NCI-H82 treated with DMSO at 0.1 percent for 48 hours (cell line): ENCODE data around the gene MMS19.

Experiments used
- DNase-seq: peaks from one replicate; lab custom pipeline; 2025; ENCODE audit not compliant: unreplicated experiment; lab: John Stamatoyannopoulos, UW

The MMS19 gene, protein sequence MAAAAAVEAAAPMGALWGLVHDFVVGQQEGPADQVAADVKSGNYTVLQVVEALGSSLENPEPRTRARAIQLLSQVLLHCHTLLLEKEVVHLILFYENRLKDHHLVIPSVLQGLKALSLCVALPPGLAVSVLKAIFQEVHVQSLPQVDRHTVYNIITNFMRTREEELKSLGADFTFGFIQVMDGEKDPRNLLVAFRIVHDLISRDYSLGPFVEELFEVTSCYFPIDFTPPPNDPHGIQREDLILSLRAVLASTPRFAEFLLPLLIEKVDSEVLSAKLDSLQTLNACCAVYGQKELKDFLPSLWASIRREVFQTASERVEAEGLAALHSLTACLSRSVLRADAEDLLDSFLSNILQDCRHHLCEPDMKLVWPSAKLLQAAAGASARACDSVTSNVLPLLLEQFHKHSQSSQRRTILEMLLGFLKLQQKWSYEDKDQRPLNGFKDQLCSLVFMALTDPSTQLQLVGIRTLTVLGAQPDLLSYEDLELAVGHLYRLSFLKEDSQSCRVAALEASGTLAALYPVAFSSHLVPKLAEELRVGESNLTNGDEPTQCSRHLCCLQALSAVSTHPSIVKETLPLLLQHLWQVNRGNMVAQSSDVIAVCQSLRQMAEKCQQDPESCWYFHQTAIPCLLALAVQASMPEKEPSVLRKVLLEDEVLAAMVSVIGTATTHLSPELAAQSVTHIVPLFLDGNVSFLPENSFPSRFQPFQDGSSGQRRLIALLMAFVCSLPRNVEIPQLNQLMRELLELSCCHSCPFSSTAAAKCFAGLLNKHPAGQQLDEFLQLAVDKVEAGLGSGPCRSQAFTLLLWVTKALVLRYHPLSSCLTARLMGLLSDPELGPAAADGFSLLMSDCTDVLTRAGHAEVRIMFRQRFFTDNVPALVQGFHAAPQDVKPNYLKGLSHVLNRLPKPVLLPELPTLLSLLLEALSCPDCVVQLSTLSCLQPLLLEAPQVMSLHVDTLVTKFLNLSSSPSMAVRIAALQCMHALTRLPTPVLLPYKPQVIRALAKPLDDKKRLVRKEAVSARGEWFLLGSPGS

DNA sequence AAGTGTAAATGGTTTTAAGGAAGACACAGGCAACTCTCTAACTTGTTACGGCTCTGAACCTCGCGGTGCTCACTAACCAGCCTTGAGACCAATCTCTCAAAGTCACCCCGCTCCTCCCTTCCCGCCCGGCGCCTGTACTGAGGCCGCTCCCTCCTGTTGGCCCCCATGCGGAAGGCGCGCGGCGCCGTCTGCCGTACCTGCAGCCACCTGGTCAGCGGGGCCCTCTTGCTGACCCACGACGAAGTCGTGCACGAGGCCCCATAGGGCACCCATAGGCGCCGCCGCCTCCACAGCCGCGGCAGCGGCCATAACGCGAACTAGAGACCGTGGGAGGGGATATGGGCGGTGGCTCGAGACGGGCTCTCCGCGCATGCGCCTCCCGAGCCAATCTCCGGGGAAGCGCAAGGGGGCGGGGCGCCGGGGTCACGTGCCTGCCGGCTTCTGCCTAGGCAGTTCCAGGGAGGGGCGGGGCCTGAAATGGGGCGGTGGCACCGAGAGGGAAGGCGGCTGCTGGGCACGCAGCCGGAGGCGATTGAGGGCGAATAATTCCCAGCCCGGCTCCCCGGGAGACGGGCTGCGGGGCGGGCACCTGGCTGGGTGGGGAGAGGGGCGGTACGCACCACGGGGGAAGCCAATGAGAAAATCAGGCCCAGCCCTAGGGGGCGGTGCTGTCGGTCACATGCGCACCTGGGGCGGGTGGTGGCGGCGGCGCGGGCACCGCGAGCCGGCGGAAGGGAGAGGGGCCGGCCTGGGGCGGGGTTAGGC is at the start of gene MMS19:
MMS19 (minus strand) TSS at position 347 of the 765 bp plus-strand sequence; CDS start at position 309, 38 bp downstream.
- peak; percentile 88 for DNase-seq

DNA sequence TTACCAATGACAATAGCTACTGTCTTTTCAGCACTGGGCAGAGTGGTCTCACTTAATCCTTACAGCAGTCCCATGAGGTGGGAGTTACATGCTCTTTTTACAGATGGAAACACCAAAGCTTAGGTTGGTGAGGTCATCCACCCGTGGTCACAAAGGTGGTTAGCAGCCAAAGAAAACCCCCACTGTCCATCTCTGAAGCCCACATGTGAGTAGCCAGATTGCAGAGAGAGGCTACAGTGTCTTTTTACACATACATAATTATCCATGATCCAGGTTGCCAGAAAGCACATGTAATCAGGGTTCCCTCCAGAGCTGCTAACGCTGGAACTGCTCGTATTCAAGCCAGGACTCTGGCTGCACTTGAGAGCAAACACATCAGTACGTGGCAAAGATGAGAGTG is 49.7 kb upstream of the MMS19 start:
- DNase-seq, result no peak

DNA sequence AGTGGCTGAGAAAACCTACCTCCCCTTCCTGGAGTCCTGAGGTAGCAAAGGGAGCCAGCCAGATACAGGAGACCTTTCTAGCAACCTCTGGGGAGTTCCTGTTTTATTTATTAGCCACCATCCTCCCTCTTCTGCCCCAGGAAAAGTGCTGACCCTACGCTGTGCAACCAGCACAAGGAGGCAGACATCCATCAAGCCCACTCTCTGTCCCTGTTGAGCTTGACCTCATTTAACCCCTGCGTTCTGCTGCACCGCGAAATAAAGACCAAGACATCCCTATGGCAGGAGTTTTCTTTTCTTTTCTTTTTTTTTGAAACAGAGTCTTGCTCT is 49.0 kb upstream of the MMS19 start:
- DNase-seq, result no peak

DNA sequence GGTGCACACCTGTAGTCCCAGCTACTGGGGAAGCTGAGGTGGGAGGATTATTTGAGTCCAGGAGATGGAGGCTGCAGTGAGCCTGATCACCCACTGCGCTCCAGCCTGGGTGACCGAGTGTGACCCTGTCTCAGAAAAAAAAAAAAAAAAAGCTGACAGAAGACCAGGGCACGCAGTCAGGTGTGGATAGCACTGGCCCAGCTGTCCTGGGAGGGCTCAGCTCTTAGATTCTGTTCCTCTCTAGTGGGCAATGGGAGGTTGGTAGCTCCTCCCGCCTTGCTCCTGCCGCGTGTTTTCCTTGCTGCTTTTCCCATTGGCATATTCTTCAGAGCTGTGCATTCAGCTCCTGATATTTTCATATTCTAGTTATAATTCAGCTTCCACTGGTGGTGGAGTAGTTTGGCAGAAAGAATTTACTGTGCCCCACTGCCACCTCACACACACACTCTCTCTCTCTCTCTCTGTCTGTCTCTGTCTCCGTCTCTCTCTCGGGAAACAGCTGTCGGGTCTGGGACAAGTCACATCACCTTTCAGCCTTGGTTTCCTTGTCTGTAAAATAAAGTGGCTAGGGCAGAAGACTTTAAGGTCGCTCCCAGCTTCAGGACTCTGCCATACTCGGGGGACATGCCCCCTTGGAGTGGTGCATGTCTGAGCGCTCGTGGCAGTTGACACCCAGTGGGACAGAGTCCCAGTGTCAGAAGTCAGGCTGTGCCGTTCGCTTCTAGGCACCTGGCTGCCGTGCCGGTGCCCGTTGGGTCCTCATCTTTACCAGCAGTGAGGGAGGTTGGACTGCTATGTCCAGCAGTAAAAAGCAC is 48.4 kb upstream of the MMS19 start:
- no peak for DNase-seq

DNA sequence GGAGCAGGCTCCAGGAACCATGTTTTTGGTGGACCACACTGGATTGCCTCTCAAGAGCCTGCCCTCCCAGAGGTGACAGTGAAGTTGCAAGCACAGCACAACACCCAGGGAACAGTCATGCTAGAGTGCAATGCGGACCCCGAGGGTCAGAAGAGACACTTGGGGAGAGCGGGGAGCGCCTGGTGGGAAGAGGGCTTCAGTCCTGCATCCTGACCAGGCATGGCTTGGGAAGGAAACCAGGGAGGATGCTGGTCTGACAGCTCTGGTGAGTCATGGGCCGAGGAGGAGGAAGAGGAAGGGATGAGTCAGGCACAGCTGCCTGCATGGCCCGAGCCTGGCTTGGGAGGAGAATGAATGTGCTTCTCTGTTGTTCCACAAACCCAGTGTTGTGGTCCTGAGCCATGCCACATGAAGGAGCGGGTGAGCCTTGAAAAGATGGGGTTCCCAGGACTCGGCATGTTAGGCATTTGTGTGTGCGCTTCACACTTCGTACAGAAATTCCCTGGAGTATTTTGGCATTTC is 44.9 kb upstream of the MMS19 start:
- no peak for DNase-seq

DNA sequence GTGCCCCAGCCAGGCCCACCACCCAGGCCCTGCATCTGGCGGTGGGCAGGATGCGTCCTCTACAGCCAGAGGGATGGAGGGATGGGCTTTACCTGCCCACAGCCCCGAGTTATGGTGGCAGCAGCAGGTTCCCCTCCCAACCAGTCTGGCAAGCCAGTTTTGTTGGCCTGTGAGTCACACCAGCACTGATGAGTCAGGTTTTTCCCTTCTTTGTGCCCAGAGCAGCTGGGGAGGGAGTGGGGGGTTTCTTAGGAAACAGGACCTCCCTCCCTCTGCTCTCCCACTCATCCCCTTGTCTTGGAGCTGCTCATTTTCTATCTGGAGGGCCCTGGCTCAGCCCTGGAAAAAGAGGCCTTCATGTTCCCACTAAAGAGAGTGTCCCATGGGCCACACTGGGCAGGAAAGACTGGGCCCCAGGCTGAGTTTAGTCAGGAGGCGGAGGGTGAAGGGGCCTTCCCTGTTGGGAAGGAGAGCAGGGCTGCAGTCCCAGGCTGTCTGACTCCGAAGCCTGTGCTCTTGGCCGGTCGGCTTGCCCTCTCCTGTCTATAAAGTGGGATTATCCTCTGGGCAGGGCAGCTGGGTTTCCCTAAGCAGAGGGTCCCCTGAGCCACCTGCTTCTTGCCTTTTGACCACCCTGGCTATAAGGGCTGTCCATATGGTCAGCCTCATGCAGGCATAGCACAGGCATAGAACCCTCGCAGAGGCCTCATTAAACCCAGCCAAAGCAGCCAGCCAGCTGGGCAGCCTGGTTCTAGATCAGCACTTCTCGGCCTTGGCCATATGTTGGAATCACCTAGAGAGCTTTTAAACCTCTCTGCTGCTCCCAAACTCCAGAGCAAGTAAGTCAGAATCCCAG is 44.2 kb upstream of the MMS19 start:
- peak; percentile 18 for DNase-seq

DNA sequence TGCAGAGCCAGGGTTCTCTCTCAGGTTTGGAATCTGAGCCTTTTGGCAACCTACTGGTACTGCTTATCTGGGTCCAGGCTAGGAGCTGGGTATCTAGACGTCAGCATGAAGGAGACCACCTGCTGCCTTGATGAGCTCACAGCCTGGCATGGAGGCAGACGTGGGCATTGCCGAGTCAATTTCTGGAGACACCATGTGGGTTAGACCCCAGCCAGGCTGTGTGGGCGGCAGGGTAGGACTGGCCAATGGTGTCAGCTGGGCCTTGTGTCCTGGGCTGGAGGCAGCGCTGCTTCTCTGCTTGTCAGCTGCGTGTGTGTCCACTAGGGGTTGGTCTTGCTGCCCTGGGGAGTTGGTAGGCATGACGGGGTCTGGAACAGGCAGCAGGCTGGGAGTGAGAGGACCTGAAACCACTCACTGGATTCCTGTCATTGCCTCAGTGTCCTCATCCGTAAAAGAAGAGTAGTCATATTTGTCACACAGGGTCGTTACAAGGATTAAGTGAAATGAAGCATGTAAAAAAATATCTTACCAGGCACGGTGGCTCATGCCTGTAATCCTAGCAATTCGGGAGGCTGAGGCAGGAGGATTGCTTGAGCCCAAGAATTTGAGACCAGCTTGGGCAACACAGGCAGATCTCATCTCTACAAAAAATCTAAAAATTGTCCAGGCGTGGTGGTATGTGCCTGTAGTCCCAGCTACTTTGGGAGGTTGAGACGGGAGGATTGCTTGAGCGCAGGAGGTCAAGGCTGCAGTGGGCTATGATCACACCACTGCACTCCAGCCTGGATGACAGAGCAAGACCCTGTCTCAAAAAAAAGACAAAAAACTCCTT is 42.7 kb upstream of the MMS19 start:
- DNase-seq, result no peak

DNA sequence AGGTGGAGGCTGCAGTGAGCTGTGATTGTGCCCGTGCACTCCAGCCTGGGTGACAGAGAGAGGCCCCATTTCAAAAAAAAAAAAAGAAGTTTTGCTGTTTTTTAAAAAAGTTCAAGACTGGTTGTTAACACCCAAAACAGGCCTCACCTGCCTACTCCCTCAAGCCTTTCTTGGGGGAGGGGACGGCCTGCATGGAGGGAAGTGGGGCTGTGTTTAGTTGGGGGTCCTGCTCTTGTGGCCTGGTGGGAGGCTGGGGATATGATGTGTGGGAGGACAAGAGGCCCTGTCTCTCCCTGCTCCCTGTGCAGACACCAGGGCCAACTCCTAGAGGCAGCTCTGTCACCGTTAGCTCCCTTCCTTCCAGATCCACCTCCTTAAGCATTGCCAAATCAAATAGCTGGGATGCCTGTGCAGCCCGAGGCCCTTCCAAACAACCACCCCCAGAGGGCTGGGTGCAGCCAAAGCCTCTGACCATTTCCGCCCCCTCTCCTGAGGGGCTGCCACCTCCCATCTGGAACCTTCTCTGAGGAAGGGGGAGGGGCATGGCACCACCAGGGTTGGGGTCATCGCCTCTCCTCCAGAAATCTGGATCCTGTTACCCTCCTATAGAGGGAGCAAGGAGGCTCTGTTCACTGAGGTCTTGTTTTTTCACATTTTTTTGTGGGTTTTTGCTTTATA is 41.4 kb upstream of the MMS19 start:
- DNase-seq, result no peak

DNA sequence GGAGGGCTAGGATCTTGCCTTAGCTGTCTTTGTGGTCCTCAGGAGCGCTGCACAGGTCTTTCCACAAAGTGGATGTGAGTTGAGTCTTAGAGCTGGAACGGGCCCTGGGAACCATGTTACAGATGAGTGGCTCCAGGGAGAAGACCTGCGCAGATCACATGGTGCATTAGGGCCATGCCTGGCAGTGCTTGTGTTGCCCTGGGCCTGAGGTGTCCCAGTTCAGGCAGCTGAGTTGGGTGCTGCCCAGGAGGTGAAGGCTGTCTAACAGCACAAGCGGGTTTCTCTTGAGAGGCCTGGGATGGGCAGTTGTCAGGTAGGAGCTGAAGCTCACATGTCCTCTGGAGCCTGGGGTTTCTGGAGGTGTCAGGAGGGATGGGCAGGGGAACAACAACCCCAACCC is 40.6 kb upstream of the MMS19 start:
- DNase-seq, result no peak

DNA sequence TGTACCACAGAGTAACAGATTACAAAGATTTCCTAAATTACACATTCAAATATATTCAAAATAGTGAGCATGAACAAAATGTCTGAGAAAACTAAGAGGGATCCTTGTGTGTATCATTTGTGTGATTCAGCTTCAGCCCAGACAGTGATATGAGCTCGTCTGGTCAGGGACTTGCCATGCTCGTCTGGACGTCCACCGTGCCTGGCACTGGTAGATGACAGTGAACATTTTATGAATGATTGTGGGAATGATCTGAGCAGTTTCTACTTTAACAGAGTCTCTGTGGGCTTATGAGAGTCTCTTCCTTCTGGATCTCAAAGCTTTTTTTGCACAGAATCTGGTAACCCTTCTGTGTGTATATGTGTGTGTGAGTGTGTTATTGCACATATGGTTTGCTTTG is 40.2 kb upstream of the MMS19 start:
- DNase-seq, result no peak

DNA sequence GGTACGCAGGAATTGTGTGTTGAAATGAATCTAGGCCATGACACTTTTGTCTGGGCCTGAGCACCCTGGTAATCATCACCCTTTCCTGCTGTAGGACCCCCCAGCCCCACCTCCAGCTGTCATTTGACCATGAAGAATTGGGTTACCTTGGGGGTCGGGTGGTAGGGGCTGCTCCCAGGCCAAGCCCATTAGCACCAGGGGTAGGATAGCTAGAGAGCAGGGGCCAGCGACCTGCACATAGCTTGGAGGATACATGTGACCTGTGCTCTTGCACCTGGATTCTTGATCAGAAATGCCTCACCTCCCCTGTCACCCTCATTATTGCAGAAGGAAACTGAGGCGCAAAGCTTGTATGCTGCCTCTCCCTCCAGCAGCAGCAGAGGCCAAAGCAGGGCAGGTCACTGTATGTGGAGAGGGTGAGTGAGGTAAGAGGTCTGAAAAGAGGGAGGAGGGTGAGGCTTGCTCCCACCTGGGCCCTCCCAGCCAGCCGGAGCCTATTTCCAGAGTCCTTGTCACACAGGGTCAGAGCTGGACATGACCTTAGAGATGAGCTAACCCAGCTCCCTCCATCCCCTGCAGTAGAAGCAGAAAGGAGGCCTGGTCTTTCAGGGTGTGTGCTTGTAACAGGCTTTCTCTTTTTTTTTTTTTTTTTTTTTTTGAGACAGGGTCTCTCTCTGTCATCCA is 39.1 kb upstream of the MMS19 start:
- DNase-seq, result no peak

DNA sequence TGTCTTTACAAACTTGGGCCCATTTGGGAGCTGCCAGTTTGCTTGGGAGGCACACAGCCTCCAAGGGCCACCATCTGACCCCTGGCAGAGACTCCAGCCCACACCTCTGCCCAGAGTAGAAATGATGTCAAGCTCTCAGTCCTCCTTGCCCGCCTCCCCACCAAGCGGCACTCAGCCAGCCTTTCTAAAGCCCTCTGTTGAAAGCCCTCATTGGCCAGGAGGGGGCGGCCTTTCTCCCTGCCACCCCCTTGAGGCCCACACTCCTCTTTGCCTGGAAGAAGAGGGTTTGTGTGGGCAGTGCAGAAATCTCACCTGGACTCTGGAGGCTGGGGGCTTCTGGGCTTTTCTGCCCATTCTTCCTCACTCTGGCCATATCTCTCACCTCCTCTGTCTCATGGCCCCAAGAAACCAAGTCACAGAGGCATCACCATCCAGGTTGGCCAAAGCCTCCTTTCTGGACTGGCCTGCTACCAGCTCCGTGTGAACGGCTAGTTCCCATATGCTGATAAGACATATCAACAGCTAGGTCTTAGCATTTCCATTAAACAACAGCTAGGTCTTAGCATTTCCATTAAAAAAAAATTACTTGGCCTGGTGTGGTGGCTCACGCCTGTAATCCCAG is 36.6 kb upstream of the MMS19 start:
- DNase-seq, result no peak

DNA sequence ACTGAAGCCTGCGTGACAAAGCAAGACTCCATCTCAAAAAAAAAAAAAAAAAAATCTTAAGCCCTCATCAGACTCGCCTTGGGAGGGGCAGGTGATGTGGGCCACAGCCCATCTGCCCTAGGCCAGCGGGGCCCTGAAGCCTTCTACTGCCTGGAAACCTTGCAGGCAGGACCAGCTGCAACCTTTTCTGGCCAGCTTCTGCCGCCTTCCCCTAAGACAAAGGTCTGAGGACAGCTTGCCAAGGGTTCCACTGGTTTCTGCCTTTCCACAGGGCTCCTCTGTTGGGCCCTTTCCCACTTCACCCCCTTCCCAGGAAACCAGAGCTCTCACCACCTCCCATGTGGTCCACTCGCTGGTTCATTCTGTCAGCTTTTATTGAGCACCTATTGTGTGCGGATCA is 35.7 kb upstream of the MMS19 start:
- DNase-seq, result no peak

DNA sequence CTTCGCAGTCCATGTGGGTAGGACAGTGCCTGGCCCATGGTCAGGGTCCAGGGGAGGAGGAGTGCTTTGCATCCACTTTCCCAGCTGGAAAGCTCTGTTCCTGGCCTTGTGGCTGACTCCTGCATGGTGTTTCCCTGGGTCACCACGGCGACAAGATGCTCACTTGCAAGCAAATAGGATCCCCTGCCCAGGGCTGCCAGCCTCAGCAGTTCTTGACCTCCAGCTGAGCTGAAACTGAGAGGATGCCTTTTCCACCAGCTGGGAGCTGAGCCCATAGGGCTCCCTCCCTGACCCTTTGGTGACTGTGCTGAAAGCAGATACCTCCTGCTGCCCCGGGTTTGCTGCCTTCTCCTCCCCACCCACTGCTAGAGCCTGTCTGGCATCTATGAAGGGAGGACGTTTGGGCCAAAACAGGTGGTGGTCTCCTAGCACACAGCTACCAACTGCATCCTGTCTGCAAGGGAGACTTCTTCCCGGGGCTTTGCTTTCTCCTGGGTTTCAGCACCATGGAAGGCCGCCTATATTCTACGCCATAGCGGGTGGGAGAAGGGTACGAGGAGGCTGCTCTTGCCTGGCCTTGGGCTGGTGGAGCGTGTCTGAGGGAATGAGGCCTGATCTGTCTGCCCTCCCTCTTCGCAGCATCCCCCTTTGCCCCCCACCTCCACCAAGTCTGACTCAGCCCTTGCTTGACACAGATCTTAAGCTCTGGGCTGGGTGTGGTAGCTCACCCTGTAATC is 34.9 kb upstream of the MMS19 start:
- no peak for DNase-seq

DNA sequence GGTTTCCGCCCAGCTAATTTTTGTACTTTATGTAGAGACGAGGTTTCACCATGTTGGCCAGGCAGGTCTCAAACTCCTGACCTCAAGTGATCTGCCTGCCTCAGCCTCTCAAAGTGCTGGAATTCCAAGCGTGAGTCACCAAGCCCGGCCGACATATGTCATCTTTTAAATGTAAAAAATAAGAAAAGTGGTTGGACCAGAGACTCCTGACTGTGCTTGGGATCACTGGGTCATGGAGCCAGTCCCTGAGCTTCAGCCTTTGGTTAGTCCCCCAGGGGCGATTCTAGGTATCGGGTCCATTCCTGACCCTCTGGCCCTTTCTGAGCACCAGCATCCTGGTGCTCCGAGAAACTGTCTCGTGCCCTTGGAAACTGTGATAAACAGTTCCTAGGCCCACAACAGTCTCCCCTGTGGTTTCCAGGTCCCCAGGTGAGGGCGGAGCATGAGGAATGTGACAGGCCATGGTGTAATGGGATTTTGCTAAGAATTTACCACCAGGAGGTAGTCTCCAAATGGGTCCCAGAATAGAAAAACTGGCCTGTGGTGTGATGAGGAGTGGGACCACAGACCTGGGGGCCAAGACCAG is 33.3 kb upstream of the MMS19 start:
- no peak for DNase-seq
